Inflammatory macrophage treated with lipopolysaccharide for 4 hours (primary cell): ENCODE measurements around the gene SORCS2.
"Not testable (repeated sequence)": the region's sequence is repeated elsewhere in the genome, so short reads cannot be mapped to it uniquely, and the experiment has no call there.

ENCODE experiments used
- DNase-seq: peaks from one replicate; pipeline ENCODE4 v3.0.0-alpha.2; 2020

The SORCS2 gene

GRCh38 chr4:7160951-7161440 lies 31.3 kb upstream of the SORCS2 start:
- DNase-seq: no peak

GRCh38 chr4:7161721-7162214 lies 30.6 kb upstream of the SORCS2 start:
- DNase-seq: no peak

- DNase-seq: not testable (repeated sequence)
Observed at GRCh38 chr4:7165056-7165873, 27.1 kb upstream of the SORCS2 start.

GRCh38 chr4:7165874-7166201 lies 26.5 kb upstream of the SORCS2 start:
- no peak for DNase-seq

- DNase-seq: no peak
Observed at GRCh38 chr4:7166237-7166636, 26.1 kb upstream of the SORCS2 start.

GRCh38 chr4:7166981-7167700 lies 25.2 kb upstream of the SORCS2 start:
- no peak for DNase-seq

- DNase-seq: no peak
Observed at GRCh38 chr4:7167706-7168105, 24.6 kb upstream of the SORCS2 start.

GRCh38 chr4:7168106-7168505 lies 24.2 kb upstream of the SORCS2 start:
- DNase-seq: no peak

GRCh38 chr4:7169134-7169533 lies 23.2 kb upstream of the SORCS2 start:
- DNase-seq: no peak

- no peak for DNase-seq
Observed at GRCh38 chr4:7170012-7170411, 22.3 kb upstream of the SORCS2 start.

GRCh38 chr4:7171191-7171900 lies 21.0 kb upstream of the SORCS2 start:
- no peak for DNase-seq

- no peak for DNase-seq
Observed at GRCh38 chr4:7172508-7172907, 19.8 kb upstream of the SORCS2 start.

- DNase-seq: no peak
Observed at GRCh38 chr4:7172946-7173345, 19.4 kb upstream of the SORCS2 start.

- DNase-seq: no peak
Observed at GRCh38 chr4:7173841-7174449, 18.4 kb upstream of the SORCS2 start.

- DNase-seq: no peak
Observed at GRCh38 chr4:7179158-7179557, 13.2 kb upstream of the SORCS2 start.

- DNase-seq: no peak
Observed at GRCh38 chr4:7180938-7181337, 11.4 kb upstream of the SORCS2 start.

GRCh38 chr4:7182616-7183015 lies 9.7 kb upstream of the SORCS2 start:
- DNase-seq: no peak

- no peak for DNase-seq
Observed at GRCh38 chr4:7183161-7183560, 9.2 kb upstream of the SORCS2 start.

GRCh38 chr4:7183780-7184460 lies 8.4 kb upstream of the SORCS2 start:
- no peak for DNase-seq

- no peak for DNase-seq
Observed at GRCh38 chr4:7185487-7186030, 6.8 kb upstream of the SORCS2 start.

- no peak for DNase-seq
Observed at GRCh38 chr4:7186031-7186430, 6.3 kb upstream of the SORCS2 start.

GRCh38 chr4:7186516-7187167 lies 5.7 kb upstream of the SORCS2 start:
- no peak for DNase-seq
